ENCODE results near the gene SPACA1.
"Not testable (repeated sequence)": the region's sequence is repeated elsewhere in the genome, so short reads cannot be mapped to it uniquely, and the experiment has no call there.

The SPACA1 gene, protein sequence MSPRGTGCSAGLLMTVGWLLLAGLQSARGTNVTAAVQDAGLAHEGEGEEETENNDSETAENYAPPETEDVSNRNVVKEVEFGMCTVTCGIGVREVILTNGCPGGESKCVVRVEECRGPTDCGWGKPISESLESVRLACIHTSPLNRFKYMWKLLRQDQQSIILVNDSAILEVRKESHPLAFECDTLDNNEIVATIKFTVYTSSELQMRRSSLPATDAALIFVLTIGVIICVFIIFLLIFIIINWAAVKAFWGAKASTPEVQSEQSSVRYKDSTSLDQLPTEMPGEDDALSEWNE

DNA sequence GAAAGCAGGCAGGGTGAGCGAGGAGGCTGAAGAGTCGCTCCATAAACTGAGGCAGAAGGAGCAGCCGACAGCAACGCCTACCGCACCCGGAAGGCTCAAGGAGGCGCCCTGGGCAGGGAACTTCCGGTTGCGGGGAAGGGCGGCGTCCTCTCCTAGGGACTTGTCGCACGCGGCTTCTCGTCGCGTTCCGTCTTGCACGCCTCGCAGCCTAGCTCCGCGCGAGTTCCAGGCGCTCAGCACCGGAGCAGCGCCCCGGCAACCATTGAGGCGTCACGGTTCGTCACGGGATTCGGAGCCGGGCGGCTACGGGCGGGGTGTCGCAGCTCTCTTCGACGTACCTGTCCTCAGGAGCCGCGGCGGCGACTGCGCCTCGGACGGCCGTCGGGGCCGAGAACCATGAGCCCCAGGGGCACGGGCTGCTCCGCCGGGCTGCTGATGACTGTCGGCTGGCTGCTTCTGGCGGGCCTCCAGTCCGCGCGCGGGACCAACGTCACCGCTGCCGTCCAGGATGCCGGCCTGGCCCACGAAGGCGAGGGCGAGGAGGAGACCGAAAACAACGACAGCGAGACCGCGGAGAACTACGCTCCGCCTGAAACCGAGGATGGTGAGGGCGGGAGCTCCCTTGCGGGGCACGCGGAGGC is at the start of gene SPACA1:
Gene SPACA1 (plus strand): TSS at position 332 of the 641 bp plus-strand sequence. CDS start 65 bp downstream, at position 397.
- TF ChIP-seq, protein P1, sequence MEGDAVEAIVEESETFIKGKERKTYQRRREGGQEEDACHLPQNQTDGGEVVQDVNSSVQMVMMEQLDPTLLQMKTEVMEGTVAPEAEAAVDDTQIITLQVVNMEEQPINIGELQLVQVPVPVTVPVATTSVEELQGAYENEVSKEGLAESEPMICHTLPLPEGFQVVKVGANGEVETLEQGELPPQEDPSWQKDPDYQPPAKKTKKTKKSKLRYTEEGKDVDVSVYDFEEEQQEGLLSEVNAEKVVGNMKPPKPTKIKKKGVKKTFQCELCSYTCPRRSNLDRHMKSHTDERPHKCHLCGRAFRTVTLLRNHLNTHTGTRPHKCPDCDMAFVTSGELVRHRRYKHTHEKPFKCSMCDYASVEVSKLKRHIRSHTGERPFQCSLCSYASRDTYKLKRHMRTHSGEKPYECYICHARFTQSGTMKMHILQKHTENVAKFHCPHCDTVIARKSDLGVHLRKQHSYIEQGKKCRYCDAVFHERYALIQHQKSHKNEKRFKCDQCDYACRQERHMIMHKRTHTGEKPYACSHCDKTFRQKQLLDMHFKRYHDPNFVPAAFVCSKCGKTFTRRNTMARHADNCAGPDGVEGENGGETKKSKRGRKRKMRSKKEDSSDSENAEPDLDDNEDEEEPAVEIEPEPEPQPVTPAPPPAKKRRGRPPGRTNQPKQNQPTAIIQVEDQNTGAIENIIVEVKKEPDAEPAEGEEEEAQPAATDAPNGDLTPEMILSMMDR (conservative IDR thresholded peaks at IDR 0.05; ENCODE audit: control insufficient read depth, insufficient read depth, low read depth, low read length), result no peak
- H3K4me3 ChIP-seq (ENCODE audit: control insufficient read depth, low read depth, low read length), result no peak within 1 kb of the TSS
- DNase-seq (ENCODE audit: low read depth), result no peak

DNA sequence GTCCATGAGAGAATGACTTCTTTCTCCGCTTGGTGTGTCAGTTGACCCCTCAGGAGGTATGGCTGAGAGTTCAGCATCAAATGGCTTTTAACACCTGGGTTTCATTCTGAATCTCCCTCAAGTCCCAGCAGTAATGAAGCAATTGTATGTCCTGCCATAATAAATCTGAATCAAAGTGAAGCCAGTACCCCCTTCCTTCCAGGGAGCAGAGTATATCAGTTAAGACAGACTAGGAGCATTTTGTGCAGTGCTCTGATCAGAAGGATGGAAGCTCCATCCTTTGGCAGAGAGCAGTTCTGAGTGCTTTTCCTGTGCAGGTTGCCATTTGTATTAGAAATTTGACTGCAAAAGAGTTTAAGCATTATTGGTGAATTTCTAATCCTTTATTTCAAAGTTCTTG is 46.9 kb upstream of the SPACA1 start:
- no peak overlapping the region for H3K4me3 ChIP-seq (ENCODE audit: control insufficient read depth, low read depth, low read length)
- TF ChIP-seq, protein P1 (conservative IDR thresholded peaks at IDR 0.05; ENCODE audit: control insufficient read depth, insufficient read depth, low read depth, low read length), result no peak
- no peak for DNase-seq (ENCODE audit: low read depth)

DNA sequence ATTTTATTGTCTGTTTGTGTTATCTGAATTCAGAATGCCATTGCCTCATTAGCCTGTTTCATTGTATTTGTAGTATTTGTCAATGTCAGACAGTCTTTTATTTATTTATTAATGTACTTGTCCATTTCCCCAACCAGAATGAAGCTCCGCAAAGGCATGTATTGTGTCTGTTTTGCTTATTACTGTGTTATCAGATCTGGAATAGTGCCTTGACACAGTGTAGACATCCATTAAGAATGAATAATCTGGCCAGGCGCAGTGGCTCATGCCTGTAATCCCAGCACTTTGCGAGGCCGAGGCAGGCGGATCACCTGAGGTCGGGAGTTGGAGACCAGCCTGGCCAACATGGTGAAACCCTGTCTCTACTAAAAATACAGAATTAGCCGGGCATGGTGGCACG is 46.4 kb upstream of the SPACA1 start:
- H3K4me3 ChIP-seq (ENCODE audit: control insufficient read depth, low read depth, low read length); DNase-seq (ENCODE audit: low read depth): not testable (repeated sequence)

DNA sequence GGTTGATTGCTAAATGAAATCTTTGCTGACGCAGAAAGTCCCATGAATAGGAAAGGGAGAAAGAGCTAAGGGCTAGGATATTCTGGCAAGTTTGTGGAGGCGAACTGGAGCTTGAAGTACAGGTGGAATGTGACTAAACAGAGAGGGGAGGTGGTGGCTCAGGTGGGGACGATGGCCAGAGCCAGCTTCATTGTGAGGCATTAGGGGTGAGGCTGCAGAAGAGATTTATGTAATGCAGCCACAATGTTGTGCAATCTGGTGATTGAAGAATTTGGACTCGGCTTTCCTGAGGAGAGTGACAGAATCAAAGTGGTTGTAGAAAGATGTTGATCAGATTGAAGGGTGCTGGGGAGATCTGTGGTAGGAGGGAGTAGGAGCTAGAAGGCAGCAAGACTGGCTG is 42.9 kb upstream of the SPACA1 start:
- no peak overlapping the region for H3K4me3 ChIP-seq (ENCODE audit: control insufficient read depth, low read depth, low read length)
- TF ChIP-seq, protein P1 (conservative IDR thresholded peaks at IDR 0.05; ENCODE audit: control insufficient read depth, insufficient read depth, low read depth, low read length), result no peak
- DNase-seq (ENCODE audit: low read depth), result no peak

DNA sequence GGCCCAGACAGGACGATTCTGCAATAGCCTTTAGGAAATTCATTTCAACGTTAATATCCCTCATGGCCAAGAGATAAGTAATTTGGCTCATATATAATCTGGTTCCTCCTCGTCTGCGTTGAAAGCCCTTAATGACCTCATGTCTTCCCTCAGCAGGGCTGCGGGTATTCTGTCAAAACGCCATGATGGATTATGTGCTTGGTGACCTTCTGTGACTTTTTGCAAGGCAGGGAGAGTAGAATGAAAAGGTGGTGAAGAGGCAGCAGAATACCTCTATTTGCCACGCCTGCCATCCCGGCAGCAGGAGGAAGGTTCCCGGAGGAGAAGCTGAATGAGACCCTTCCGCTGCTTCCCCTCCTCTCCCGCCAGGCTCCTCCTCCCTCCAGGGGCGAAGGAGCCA is 41.1 kb upstream of the SPACA1 start:
- TF ChIP-seq, protein P1 (conservative IDR thresholded peaks at IDR 0.05; ENCODE audit: control insufficient read depth, insufficient read depth, low read depth, low read length), result no peak
- H3K4me3 ChIP-seq (ENCODE audit: control insufficient read depth, low read depth, low read length), result no peak overlapping the region
- no peak for DNase-seq (ENCODE audit: low read depth)

DNA sequence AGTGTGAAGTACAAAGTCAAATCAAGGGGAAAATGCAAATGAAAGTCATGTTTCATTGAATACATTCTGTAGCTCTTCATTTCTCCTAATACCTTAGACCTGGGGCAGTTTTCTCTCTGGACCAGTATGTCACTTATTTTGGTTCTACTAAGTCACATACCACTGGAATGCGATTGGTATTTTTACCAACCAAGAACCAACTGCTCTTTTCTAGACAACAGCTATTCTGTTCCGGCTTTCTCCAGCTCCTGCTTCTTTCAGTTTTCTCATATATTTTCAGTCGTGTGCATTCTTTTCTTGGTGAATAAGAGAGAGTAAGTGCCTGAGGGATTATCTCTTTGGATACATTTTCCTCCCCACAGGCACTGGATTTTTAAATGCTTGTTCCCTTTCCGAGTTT is 39.2 kb upstream of the SPACA1 start:
- no peak for DNase-seq (ENCODE audit: low read depth)
- H3K4me3 ChIP-seq (ENCODE audit: control insufficient read depth, low read depth, low read length), result no peak overlapping the region
- TF ChIP-seq, protein P1 (conservative IDR thresholded peaks at IDR 0.05; ENCODE audit: control insufficient read depth, insufficient read depth, low read depth, low read length), result no peak

DNA sequence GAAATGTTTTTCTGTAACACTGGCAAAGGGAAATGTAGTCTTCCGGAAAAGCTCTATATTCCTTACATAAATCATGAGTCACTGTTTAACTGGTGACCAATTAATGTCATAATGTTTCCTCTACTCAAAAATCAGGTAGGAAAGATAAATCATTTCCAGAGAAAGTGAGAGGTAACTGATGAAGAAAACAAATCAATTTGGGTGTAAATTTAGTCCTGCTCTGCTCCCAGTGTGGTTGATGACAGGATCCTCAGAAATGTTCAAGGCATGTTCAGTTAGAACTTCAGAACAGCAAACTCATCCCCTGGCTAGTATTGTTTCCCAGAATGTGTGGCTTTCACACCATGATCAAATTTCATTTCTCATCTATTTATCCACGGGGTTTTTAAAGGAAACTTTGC is 38.8 kb upstream of the SPACA1 start:
- TF ChIP-seq, protein P1 (conservative IDR thresholded peaks at IDR 0.05; ENCODE audit: control insufficient read depth, insufficient read depth, low read depth, low read length), result no peak
- peak; percentile 34 for DNase-seq (ENCODE audit: low read depth)
- H3K4me3 ChIP-seq (ENCODE audit: control insufficient read depth, low read depth, low read length), result no peak overlapping the region

All from fibroblast of mammary gland (primary cell).